HG03095 (cell line): ENCODE data around the gene TANGO6.

ENCODE experiments used
- ATAC-seq: cut with Tn5 transposase; IDR thresholded peaks from one replicate; pipeline ENCODE4 v1.9.1; 2021; ENCODE audit warnings: moderate library complexity; ENCODE audit not compliant: unreplicated experiment

Gene TANGO6

DNA sequence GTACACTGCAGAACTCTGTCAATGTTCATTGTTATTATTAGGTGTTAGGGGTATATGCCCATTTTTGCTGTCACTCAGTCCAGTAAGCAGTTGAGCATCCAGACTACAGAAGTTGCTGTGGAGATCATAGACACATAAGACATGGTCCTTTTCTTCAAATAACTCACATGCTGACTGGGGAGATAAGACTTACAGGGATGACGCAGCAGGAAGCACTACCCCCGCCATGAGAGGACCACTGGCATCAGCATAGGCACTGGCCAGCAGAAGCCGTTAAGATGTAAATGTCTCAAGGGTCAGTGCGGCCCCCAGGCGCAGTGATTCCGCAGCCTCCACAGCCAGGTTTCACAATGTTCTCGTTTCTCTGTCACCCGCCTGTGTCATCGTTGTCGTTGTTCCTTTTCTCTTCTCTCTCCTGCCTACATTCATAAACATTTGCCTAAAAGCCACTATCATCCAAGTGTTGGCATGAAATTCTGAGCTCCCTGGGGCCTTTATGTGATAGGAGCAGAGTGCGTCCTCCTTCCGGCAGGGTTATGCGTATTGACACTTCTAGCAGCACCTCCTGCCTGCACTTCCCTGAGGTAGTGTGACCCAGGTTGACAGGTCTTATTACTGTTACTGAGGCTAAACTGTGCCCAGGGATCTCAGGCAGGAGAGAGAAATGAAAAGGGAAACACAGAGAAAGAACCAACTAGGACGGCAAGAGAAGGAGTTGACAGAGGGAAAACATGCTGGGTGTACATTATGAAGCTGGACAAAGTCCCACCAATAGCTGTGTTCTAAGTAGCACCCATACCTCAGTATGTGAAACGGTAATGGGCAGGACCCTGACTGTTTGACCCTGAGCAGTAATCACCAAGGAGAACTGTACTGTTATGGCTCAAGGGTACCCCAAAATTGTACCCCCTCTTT is 17.9 kb downstream of the TANGO6 start:
- no peak for ATAC-seq

DNA sequence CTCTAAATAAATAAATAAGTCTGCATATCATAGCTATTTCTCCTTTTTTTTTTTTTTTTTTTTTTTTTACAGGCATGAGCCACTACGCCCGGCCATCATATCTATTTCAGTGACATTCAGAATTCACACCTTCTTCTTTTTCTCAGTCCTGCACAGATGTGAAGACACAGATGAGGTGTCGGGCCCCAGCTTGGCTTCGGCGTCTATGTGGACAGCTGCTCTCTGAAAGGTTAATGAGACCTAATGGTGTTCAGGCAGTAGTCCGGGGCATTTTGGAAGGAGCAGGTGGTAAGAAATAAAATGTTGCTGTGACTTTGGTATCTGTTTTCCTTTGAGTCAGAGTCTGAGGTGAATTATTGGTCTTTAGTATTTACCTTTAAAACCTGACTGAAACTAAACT is 23.6 kb downstream of the TANGO6 start:
- ATAC-seq: no peak

DNA sequence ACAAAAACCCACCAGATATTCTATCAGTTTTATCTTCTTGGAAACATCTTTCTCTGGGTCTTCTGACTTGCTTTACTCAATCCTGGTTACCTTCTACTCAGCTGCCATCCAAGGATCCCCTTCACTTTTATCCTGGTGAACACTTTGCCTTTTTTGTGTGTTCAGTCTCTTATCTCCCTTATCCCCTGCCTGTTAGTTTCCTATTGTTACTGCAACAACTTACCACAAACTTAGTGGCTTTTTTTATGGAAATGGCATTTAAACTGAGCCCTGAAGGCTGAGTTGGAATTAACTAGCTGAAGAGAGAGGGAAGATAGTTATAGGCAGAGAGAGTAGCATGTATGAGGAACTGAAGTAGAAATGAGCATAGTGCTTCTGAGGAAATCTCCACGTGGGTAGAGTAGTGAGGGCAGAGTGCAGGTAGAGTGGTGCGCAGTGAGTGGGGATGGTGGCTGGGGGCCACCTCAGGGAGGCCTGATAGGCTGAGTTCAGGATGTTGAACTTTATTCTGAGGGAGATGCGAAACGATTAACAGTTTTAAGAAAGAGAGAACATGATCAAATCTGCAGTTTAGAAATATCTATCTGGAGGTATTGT is 26.3 kb downstream of the TANGO6 start:
- no peak for ATAC-seq

DNA sequence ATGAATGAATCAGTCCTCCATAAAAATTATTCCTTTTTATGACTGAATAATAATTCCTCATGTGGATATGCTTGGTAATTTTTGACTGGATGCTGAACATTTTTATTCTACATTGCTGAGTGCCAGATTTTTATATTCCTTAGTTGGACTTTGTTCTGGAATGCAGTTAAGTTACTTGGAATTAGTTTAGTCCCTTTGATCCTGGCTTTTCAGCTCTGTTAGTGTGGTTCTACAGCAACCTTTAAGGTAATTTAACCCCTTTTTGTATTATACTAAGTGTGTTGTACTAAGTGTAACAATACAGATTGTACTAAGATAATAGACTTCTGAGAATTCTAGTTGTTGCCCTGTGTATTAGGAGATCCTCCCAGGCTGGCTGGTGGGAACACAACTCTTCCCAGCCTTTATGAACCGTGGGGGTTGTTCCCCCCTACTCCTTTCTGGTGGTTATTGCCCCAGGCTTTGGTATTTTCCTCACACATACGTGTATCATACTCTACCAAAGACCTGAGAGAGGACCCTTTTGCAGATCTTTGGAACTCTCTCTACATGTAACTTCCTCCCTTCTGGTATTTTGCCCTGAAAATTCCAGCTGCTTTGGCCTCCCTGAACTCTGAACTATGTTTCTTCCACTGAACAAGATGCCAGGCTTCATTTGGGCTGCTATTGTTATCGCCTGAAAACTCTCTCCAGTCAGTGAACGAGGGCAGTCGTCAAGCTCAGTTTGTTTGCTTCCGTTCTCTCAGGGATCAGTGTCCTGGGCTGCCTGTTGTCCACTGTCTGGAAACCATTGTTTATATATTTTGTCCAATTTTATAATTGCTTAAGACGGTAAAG is 30.5 kb downstream of the TANGO6 start:
- ATAC-seq: no peak

DNA sequence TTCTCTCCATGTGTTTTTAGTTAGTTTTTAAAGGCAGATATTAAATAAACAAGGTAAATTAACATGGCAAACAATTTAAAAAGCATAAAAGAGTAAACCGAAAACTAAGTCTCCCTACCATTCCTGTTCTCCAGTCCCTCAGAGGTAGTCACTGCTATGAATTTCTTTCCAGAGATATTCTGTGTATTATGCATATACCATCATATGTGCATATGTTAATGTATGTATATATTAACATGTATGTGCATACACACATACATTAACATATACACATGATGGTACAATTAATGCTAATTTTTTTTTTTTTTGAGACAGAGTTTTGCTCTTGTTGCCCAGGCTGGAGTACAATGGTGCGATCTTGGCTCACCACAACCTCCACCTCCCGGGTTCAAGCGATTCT is 32.5 kb downstream of the TANGO6 start:
- ATAC-seq: no peak

DNA sequence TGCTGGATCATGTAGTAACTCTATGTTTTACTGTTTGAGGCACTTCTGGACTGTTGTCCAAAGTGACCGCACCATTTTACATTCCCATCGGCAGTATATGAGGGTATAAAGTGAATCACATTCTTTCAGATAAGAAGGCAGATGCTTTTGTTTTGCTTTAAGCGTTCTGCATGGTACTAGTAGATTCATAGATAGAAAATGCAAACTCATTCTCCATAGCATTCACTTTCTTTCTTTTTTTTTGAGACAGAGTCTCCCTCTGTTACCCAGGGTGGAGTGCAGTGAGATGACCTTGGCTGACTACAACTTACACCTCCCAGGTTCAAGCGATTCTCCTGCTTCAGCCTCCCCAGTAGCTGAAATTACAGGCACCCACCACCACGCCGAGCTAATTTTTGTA is 40.4 kb downstream of the TANGO6 start:
- ATAC-seq: no peak

DNA sequence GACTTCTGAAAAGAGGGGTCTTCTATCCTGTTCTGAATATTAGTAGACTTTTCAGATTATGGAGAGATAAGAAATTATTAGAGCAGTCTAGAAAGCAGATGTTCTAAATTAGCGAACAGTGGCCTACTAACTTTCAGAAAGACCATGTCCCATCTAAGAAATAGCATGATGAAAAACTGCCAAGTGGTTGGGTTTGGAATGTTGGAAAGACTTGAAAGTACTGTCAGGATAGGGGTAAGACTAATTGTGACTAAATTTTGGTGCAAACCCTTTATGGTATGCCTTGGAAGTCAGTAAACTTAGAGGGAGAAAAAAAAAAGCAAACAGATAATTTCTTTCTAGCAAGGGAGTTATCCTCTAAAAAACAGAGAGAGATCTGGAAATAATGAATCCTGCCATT is 41.1 kb downstream of the TANGO6 start:
- ATAC-seq: no peak

DNA sequence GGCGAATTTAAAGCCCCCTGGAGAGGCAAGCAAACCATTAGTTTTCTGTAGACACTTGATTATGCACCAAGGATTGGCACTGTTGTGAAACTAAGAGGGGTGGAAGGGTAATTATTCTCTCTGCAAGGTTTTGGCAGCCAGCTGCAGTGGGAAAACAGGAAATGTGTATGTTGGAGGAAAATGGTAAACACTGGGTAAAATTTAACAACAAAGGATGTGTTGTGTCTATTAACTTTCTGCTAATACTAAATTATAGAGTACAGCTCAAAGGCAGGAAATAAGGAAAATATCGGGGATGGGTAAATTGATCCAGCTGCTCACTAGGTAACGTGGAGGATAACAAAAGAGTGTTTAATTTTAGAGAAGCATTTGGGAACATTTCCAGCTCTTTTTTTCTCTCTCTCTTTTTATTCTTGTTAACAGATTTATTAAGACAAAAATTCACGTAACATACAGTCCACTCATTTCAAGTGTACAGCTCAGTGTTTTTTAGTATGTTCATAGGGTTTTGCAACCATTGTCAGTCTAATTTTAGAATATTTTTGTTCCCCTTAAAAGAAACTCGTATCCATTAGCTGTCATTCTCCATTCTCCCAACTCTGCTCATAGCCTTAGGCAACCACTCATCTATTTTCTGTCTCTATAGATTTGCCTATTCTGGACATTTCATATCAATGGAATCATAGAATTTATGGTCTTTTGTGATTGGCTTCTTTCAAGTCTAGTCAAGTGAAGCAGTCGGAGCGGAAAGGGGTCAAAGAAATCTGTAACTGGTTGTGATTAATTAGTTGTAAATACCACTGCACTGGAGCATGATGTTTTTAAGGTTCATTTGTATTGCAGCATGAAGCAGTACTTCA is 41.8 kb downstream of the TANGO6 start:
- ATAC-seq: no peak

DNA sequence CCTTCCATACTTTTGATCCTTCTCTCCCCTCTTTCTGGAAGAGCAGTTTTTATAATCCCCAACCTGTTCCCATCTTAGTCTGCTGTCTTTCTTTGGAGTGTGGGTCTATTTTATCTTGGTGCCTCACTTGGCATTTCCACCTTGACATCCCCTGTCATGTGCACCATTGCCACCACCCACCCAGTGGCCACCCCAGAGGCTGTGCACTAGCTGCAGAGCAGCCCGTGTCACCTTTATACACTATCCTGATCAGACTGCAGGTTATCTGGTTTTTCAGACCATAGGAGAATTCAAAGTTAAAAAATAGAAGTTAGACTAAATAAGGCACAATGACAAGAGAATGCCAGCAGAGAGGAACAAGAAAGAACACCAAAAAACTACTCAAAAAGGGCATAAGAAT is 43.8 kb downstream of the TANGO6 start:
- ATAC-seq: no peak

DNA sequence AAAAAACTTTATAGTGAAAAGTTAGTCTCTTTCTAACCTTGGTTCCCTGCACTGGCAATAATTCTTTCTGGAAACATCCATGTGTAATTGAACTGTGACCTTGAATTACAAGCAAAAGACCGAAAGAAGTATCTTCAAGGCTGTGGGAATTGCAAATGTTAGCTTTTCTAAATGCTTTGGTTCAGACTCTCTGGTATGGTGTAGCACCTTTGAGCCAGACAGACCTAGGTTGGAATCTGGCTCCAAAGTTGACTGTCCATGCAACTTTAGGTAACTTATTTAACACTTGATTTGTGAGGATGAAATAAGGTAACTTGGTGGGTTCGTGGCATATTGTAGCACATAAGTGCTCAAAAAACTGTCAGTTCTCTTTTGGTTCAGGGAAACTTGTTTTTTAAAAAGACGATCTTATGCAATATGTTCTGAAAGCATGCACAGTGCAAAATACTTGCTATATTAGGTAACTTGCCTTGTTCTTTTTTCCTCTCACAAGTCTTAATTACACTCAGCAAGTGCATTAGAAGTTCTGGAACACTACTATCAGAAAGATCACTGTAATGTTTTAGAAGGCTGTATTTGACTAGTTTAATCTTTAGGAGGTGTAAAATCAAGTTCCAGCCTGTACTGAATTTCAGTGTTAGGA is 46.3 kb downstream of the TANGO6 start:
- no peak for ATAC-seq

DNA sequence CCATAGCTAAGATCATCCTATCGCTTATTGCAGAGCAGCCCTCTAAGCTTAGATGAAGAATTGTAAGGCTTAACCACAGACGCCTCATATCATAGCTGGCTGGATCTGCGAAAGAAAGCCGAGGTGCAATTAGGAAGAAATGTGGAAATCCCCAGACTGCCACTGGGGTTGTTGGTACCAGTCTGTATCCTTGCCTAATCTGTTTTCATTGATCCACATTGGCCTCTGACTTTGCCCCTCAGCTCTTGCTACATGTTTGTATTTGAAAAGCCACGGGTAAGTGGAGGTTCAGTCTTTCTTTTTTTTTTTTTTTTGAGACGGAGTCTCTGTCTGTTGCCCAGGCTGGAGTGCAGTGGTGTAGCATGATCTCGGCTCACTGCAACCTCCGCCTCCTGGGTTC is 48.9 kb downstream of the TANGO6 start:
- no peak for ATAC-seq

DNA sequence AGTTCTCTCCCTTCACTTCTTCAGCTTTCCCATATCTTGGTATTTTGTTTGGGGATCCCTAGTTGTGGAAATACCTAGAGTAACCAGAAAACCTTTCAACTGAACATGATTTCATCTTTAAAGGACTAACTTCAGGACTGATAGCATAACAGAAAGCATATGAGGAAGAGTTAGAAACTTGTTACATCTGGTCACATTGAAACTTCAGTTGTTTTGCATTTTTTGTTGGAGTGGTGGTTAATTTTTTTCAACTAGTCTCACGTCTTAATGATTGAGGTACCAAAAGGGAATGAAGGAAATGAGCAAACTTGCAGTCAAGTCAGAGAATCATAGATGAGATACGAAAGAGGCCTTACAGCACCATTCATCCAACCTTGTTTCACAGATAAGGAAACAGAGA is 49.6 kb downstream of the TANGO6 start:
- ATAC-seq: no peak

DNA sequence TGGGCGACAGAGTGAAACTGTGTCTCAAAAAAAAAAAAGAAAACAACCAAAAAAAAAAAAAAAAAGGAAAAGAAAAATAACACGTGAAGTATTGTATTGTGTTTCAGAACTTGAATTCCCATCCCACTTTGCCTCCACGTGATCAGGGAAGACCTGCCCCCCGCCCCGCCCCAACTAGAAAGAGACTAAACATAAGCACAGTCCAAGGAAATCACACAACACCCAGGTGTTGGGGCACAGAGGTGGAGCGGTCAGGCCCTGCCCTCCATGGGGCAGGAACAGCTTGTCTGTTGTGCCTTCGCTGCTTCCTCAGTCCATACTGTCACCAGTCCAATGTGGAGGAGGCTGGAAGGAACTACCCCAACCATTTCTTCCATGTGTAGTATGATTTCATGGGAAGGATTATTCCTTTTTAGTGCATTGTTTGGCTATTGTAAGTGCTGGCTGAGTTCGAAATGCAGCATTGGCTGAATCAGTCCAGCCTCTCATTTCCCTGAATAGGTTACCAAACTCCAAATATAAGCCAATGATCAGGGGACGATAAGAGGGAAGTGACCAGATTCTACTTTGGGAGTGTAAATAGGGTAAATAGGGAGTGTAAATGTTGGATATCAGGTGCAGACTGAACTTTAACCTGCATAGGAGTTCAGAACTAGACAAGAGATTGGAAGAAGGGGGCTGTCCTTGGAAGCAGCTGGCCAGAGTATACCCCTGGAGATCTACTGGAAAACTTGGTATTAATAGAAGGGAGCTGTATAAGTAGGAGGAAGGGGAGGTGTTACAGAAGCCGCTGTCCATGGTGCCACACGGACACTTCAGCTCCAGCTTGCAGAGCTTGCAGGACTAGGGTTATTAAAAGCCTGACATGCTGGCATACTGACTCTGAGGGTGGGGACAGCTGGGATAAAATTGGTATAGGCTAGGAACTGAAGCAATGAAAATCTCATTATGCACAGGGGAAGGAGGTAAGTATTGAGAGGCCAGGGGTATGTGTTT is 50.7 kb downstream of the TANGO6 start:
- no peak for ATAC-seq

DNA sequence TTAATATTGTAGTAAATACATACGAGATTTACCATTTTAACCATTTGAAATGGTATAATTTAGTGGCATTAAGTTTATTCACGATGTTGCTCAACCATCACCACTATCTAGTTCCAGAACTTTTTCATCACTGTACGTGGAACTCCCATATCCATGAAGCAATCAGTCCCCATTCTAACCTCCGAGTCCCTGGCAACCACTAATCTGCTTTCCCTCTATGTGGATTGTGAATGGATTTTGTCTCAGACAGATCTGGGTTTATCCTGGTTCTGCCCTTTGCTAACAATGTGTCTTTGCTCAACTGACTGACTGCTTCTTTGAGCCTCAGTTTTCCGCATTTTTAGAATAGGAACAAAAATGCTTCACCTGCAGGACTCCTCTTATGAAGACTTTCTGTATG is 51.4 kb downstream of the TANGO6 start:
- ATAC-seq: no peak

DNA sequence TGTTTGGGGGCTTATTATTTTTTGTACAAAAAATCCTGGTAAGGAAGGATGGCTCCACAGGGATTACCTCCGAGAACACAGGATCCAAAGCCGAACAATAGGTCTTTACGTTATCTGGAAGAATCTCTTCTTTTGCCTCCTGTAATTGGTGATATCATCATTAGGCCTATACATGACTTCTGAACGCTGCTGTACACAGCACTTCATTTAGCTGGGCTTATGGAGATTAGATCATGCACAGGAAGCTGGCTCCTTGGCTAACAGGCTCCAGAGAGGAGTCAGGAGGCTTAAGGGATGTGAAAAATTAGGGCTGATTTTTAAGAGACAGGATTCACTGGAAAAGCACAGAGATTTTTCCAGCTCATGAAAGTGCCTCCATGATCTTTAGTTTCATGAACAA is 54.7 kb downstream of the TANGO6 start:
- ATAC-seq: no peak

DNA sequence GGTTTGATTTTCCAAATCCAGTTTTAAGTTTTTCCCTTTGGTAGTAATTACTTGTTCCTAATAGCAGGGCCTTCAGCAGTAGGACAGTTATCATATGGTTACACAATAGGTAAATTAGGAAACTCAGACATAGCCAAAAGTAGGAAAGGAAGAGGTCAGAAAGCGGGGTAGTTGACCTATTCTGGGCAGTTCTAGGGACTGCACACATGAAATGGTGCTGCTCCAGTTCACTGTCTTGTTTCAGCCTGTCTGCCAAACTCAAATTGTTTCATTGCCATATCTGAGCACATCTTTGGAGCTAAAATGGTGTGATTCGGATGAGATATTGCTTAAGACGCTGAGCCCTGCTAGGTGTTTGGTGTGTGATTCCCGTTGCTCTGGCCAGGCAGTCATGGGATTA is 56.7 kb downstream of the TANGO6 start:
- ATAC-seq: no peak

DNA sequence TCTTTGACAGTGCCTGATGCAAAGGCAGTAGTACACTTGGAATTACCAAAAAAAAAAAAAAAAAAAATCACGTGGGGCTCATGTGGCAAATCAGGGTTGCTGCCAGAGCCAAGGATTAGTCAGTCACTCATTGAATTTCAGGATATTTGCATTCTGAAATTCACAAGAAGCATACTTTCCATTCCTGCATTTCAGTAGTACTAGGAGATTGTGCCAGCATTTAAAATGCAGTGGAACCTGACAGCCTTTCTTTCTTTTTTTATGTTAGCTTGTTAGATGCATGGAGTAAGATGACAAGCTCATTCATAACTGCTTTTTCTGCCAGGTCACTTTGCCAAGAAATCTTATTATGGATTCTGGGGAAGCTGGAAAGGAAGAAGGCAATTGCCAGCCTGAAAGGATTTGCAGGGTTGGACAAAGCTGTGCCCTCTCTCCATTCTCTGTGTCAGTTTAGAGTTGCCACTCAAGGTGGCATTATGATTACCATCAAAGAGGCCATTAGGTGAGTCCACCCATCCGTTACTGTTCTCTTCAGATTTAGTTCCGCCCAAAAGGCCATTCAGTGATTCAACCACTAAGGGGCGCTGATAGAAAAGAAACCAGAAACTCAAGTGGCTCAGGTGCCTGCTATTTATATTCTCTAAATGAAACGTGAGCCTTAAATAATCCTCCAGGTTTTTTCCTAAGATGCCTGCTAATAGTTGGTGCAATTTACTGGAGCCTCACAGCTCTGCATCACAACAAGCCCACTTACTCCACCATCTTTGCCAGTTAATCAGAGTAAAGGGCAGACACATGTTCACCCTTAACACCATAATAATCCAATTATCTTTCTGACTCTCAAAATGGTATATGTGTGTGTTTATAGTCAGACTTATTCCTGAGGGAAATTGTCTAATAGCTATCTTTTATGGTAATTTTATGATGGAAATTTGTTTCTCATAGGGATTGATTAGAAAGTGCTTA is 59.0 kb downstream of the TANGO6 start:
- no peak for ATAC-seq

DNA sequence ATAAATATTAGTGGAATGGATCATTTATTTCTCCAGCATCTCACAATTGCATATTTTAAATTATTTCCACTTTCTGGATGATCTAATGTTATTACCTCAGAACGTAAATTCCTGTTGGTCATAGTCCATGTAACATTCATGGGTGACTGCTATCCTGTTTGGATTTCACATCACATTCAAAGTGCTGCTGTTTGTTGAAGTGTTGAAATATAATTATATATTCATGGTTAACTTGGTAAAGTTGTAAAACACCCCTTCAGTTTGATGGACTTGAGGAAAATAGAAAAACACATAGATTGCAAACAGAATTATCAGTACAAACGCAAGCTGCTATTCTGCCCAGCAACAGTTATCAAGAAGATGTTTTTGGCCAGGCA is 59.6 kb downstream of the TANGO6 start:
- ATAC-seq: no peak
